HG03558 (cell line): ENCODE data around the gene REL.

Source experiments
- ATAC-seq: cut with Tn5 transposase; IDR thresholded peaks from one replicate; pipeline ENCODE4 v1.9.1; 2021; ENCODE audit warnings: moderate number of reproducible peaks; ENCODE audit not compliant: unreplicated experiment; ENCODE audit errors: extremely low read depth

Gene REL

GRCh38 chr2:60881047-60881932 lies at the start of gene REL:
REL (plus strand) TSS chr2:60881574; CDS start chr2:60881841, 267 bp downstream.
- ATAC-seq: peak; percentile 51

- no peak for ATAC-seq
Observed at GRCh38 chr2:60831921-60832320, 49.5 kb upstream of the REL start.

- ATAC-seq: no peak
Observed at GRCh38 chr2:60832621-60833020, 48.8 kb upstream of the REL start.

GRCh38 chr2:60834270-60834717 lies 47.1 kb upstream of the REL start:
- ATAC-seq: no peak

- no peak for ATAC-seq
Observed at GRCh38 chr2:60836491-60836890, 44.9 kb upstream of the REL start.

GRCh38 chr2:60837123-60837522 lies 44.3 kb upstream of the REL start:
- no peak for ATAC-seq

- ATAC-seq: no peak
Observed at GRCh38 chr2:60838481-60838880, 42.9 kb upstream of the REL start.

- ATAC-seq: peak; percentile 32
Observed at GRCh38 chr2:60839126-60839813, 42.1 kb upstream of the REL start.

GRCh38 chr2:60840880-60841279 lies 40.5 kb upstream of the REL start:
- ATAC-seq: peak; percentile 29

GRCh38 chr2:60843006-60843405 lies 38.4 kb upstream of the REL start:
- no peak for ATAC-seq

- no peak for ATAC-seq
Observed at GRCh38 chr2:60844105-60844504, 37.3 kb upstream of the REL start.

- ATAC-seq: no peak
Observed at GRCh38 chr2:60847854-60848253, 33.5 kb upstream of the REL start.

- no peak for ATAC-seq
Observed at GRCh38 chr2:60849187-60849586, 32.2 kb upstream of the REL start.

- no peak for ATAC-seq
Observed at GRCh38 chr2:60852282-60852860, 29.0 kb upstream of the REL start.

- ATAC-seq: no peak
Observed at GRCh38 chr2:60853531-60853930, 27.8 kb upstream of the REL start.

GRCh38 chr2:60855989-60856669 lies 25.2 kb upstream of the REL start:
- ATAC-seq: no peak

GRCh38 chr2:60857056-60857455 lies 24.3 kb upstream of the REL start:
- ATAC-seq: no peak

- no peak for ATAC-seq
Observed at GRCh38 chr2:60858897-60859311, 22.5 kb upstream of the REL start.

- ATAC-seq: no peak
Observed at GRCh38 chr2:60861736-60862135, 19.6 kb upstream of the REL start.

GRCh38 chr2:60862642-60863041 lies 18.7 kb upstream of the REL start:
- no peak for ATAC-seq
